Activated naive CD8-positive, alpha-beta T cell treated with anti-CD3 and anti-CD28 coated beads, Interleukin-2, amount 50 U/mL, for 24 hours (primary cell): ENCODE data around the gene EVC2.

ENCODE experiments used
- ATAC-seq: fragments of 150-1000 bp; cut with Tn5 transposase; one replicate; pipeline ENCODE4 v1.10.0; 2021
- DNase-seq: peaks from one replicate; pipeline ENCODE4 v3.0.0; 2021
- H3K27ac Mint-ChIP-seq: one replicate; pipeline ENCODE4 v1.8.0; 2021; ENCODE audit warnings: mild to moderate bottlenecking, mixed read lengths
- H3K27me3 Mint-ChIP-seq: one replicate; pipeline ENCODE4 v1.8.0; 2021; ENCODE audit warnings: mixed read lengths
- H3K36me3 Mint-ChIP-seq: one replicate; pipeline ENCODE4 v1.8.0; 2021; ENCODE audit warnings: low read depth, mixed read lengths
- H3K4me1 Mint-ChIP-seq: one replicate; pipeline ENCODE4 v1.8.0; 2021; ENCODE audit warnings: mixed read lengths
- H3K4me3 Mint-ChIP-seq: one replicate; pipeline ENCODE4 v1.8.0; 2021; ENCODE audit warnings: mild to moderate bottlenecking, moderate library complexity, mixed read lengths
- H3K9me3 Mint-ChIP-seq: one replicate; pipeline ENCODE4 v1.8.0; 2021; ENCODE audit warnings: mixed read lengths

EVC2 gene

DNA sequence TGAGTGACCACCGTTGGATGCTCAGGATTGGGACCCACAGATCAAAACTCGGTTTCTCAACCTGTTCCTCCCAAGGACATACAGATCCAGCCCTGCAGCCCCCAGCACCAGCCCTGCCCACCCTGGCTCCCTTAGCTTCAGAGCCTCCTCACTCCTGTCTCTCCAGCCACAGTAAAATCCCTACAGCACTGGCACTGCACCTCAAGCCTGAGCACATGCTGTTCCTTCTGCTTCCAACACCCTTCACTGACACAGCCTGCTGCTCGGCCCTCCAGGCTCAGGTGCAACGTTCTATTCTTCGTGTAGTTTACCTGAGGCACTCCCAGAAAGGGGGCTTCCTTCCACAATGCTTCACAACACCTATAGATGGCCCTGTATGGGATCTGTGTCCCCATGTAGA lies 163.6 kb downstream of the EVC2 start:
- H3K9me3 Mint-ChIP-seq, result peaks cover 2% of the 10 kb centered on the region
- ATAC-seq (no peak), DNase-seq (no peak)
- no peak overlapping the region for H3K4me3 Mint-ChIP-seq
- H3K27ac Mint-ChIP-seq, result no peak overlapping the region
- H3K4me1 Mint-ChIP-seq, result no peaks in the 10 kb centered on the region
- no peaks in the 10 kb centered on the region for H3K27me3 Mint-ChIP-seq
- H3K36me3 Mint-ChIP-seq, result no peaks in the 10 kb centered on the region

GRCh38 chr4:5543681-5544080 lies 164.7 kb downstream of the EVC2 start:
- Mint-ChIP-seq H3K4me3 (no peak overlapping the region), H3K9me3 (no peaks in the 10 kb centered on the region), H3K36me3 (no peaks in the 10 kb centered on the region), H3K27ac (no peak overlapping the region), H3K27me3 (no peaks in the 10 kb centered on the region), H3K4me1 (no peaks in the 10 kb centered on the region)
- ATAC-seq (no peak), DNase-seq (no peak)

GRCh38 chr4:5541169-5541568 lies 167.2 kb downstream of the EVC2 start:
- no peaks in the 10 kb centered on the region for H3K27me3 Mint-ChIP-seq
- no peaks in the 10 kb centered on the region for H3K4me1 Mint-ChIP-seq
- no peak for ATAC-seq
- DNase-seq, result no peak
- no peaks in the 10 kb centered on the region for H3K9me3 Mint-ChIP-seq
- no peak overlapping the region for H3K27ac Mint-ChIP-seq
- no peaks in the 10 kb centered on the region for H3K36me3 Mint-ChIP-seq
- no peak overlapping the region for H3K4me3 Mint-ChIP-seq

DNA sequence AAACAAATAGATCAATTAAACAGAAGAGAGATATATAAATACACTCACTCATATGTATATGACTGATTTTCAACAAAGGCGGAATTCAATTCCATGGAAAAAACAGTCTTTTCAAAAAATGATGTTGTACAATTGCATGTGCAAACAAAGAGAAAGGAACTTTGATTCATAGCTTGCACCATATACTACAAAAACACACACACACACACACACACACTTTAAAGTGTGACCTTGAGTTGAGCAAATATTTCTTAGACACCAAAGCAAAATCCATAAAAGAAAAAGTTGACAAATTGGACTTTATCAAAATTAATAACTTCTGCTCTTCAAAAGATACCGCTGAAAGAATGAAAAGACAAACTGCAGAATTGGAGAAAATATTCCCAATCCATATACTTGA lies 168.8 kb downstream of the EVC2 start:
- H3K9me3 Mint-ChIP-seq, result peaks cover 4% of the 10 kb centered on the region

GRCh38 chr4:5532100-5532499 lies 176.3 kb downstream of the EVC2 start:
- Mint-ChIP-seq H3K4me3 (no peak overlapping the region), H3K27me3 (peaks cover 2% of the 10 kb centered on the region), H3K9me3 (peaks cover 9% of the 10 kb centered on the region), H3K36me3 (no peaks in the 10 kb centered on the region), H3K27ac (no peak overlapping the region), H3K4me1 (no peaks in the 10 kb centered on the region)
- no peak for ATAC-seq
- no peak for DNase-seq

More for the DNA sequence above, 168.8 kb downstream of the EVC2 start:
- ATAC-seq, result no peak
- no peaks in the 10 kb centered on the region for H3K27me3 Mint-ChIP-seq
- H3K27ac Mint-ChIP-seq, result no peak overlapping the region
- H3K4me3 Mint-ChIP-seq, result no peak overlapping the region
- H3K4me1 Mint-ChIP-seq, result no peaks in the 10 kb centered on the region
- DNase-seq, result no peak
- no peaks in the 10 kb centered on the region for H3K36me3 Mint-ChIP-seq

- no peak overlapping the region for H3K4me3 Mint-ChIP-seq
- H3K9me3 Mint-ChIP-seq, result no peaks in the 10 kb centered on the region
- no peaks in the 10 kb centered on the region for H3K36me3 Mint-ChIP-seq
These were observed 180.3 kb downstream of the EVC2 start for GRCh38 chr4:5528031-5528436.

DNA sequence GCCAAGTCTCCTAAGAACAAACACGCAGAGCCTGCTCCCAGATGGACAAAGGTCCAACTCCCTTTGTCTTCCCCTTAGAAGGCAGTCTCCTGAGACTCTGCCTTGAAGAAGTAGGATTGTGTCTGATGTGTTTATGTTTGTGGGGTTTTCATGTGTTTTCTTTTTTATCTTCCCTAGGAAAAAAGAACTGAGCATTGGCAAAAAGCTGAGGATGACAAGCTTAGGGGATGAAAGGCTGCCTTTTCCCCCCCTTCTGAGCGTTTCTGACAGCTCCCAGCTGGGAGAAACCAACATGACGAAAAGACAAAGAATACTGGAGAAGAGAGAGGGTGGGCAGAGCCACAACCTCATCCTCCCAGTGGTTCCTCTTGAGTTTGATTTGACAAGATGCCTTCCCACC lies 181.1 kb downstream of the EVC2 start:
- H3K4me3 Mint-ChIP-seq, result no peak overlapping the region
- DNase-seq, result no peak
- ATAC-seq, result no peak
- H3K9me3 Mint-ChIP-seq, result no peaks in the 10 kb centered on the region
- no peaks in the 10 kb centered on the region for H3K36me3 Mint-ChIP-seq
- no peaks in the 10 kb centered on the region for H3K27me3 Mint-ChIP-seq
- no peak overlapping the region for H3K27ac Mint-ChIP-seq
- H3K4me1 Mint-ChIP-seq, result no peaks in the 10 kb centered on the region

More at GRCh38 chr4:5528031-5528436, 180.3 kb downstream of the EVC2 start:
- Mint-ChIP-seq H3K4me1 (no peaks in the 10 kb centered on the region), H3K27me3 (no peaks in the 10 kb centered on the region), H3K27ac (no peak overlapping the region)
- DNase-seq (no peak), ATAC-seq (no peak)

- no peak overlapping the region for H3K27ac Mint-ChIP-seq
- no peak overlapping the region for H3K4me3 Mint-ChIP-seq
- H3K27me3 Mint-ChIP-seq, result no peaks in the 10 kb centered on the region
- DNase-seq (no peak), ATAC-seq (no peak)
- H3K4me1 Mint-ChIP-seq, result no peaks in the 10 kb centered on the region
- H3K36me3 Mint-ChIP-seq, result no peaks in the 10 kb centered on the region
- H3K9me3 Mint-ChIP-seq, result no peaks in the 10 kb centered on the region
These were observed 182.1 kb downstream of the EVC2 start for GRCh38 chr4:5526080-5526846.

GRCh38 chr4:5524446-5525299 lies 183.7 kb downstream of the EVC2 start:
- Mint-ChIP-seq H3K36me3 (no peaks in the 10 kb centered on the region), H3K27ac (no peak overlapping the region), H3K4me1 (no peaks in the 10 kb centered on the region), H3K27me3 (no peaks in the 10 kb centered on the region), H3K9me3 (no peaks in the 10 kb centered on the region), H3K4me3 (no peak overlapping the region)
- ATAC-seq (no peak), DNase-seq (no peak)

- Mint-ChIP-seq H3K27me3 (no peaks in the 10 kb centered on the region), H3K4me3 (no peak overlapping the region), H3K36me3 (no peaks in the 10 kb centered on the region), H3K4me1 (no peaks in the 10 kb centered on the region), H3K9me3 (peaks cover 4% of the 10 kb centered on the region), H3K27ac (no peak overlapping the region)
- no peak for ATAC-seq
- no peak for DNase-seq
These were observed 191.0 kb downstream of the EVC2 start for GRCh38 chr4:5517372-5517771.

DNA sequence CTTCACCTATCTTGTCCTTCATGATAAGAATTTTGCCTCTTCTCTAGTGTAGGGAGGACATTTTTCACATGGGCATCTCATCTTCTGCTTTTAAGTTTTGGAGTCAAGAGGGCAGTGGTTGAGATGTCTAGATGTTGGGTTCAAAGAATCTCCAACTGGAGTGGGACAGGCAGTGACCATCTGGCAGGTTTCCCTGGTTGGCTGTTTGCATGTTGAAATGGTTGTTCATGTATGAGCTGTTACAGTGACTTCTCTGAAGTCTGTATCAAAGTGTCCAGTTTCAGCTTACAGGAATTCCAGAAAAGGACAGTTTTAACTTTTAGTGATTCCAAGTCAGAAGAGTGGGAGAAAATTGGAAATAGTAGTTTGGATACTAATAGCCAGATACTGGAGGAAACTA lies 192.7 kb downstream of the EVC2 start:
- no peak for ATAC-seq
- H3K36me3 Mint-ChIP-seq, result no peaks in the 10 kb centered on the region
- H3K4me1 Mint-ChIP-seq, result no peaks in the 10 kb centered on the region
- no peak overlapping the region for H3K4me3 Mint-ChIP-seq
- H3K9me3 Mint-ChIP-seq, result peaks cover 4% of the 10 kb centered on the region
- no peak for DNase-seq
- no peak overlapping the region for H3K27ac Mint-ChIP-seq
- H3K27me3 Mint-ChIP-seq, result no peaks in the 10 kb centered on the region
